HepG2 (cell line): ENCODE data around the gene EEF1AKMT3. TPM values are rescaled to one million over a fixed set of nuclear protein-coding genes. Genes with fewer than 3 reads are reported as not detected.
A peak's percentile ranks its signal among the peaks of the same experiment; 100 is the strongest.

ENCODE experiments used
- KAT7 ChIP-seq: IDR thresholded peaks from 2 replicates; pipeline ENCODE4 v1.6.1; 2018; ENCODE audit warnings: borderline replicate concordance, missing compliant biosample characterization
- KLF12 ChIP-seq: sonication (generic); formaldehyde crosslinking; IDR thresholded peaks from 2 replicates; pipeline ENCODE4 v1.4.0; 2020; ENCODE audit warnings: missing genetic modification reagents, borderline replicate concordance
- MBD4 ChIP-seq: IDR thresholded peaks from 2 replicates; pipeline ENCODE4 v1.6.1; 2012; ENCODE audit warnings: low read length, inconsistent platforms, borderline replicate concordance
- PAX8 ChIP-seq: sonication (generic); formaldehyde crosslinking; IDR thresholded peaks from 2 replicates; pipeline ENCODE4 v1.8.0; 2022; ENCODE audit warnings: mild to moderate bottlenecking, missing genetic modification reagents, borderline replicate concordance
- SAP130 ChIP-seq: IDR thresholded peaks from 2 replicates; pipeline ENCODE4 v1.6.1; 2016; ENCODE audit warnings: low read depth
- WIZ ChIP-seq: sonication (generic); formaldehyde crosslinking; IDR thresholded peaks from 2 replicates; pipeline ENCODE4 v1.5.1; 2020; ENCODE audit warnings: mild to moderate bottlenecking, missing genetic modification reagents
- ZBTB21 ChIP-seq: sonication (generic); formaldehyde crosslinking; IDR thresholded peaks from 2 replicates; pipeline ENCODE4 v1.4.0; 2020; ENCODE audit warnings: missing genetic modification reagents
- ZC3H4 ChIP-seq: sonication (generic); formaldehyde crosslinking; IDR thresholded peaks from 2 replicates; pipeline ENCODE4 v1.4.0; 2020; ENCODE audit warnings: missing genetic modification reagents, borderline replicate concordance
- ZFP1 ChIP-seq: IDR thresholded peaks from 2 replicates; pipeline ENCODE4 v1.6.1; 2016
- ZMYM3 ChIP-seq: sonication (generic); formaldehyde crosslinking; IDR thresholded peaks from 2 replicates; pipeline ENCODE4 v1.5.1; 2020; ENCODE audit warnings: mild to moderate bottlenecking, missing genetic modification reagents
- ZNF562 ChIP-seq: sonication (generic); formaldehyde crosslinking; IDR thresholded peaks from 2 replicates; pipeline ENCODE4 v1.8.0; 2022; ENCODE audit warnings: missing genetic modification reagents, borderline replicate concordance
- ZNF674 ChIP-seq: sonication (generic); formaldehyde crosslinking; IDR thresholded peaks from 2 replicates; pipeline ENCODE4 v1.5.0; 2020; ENCODE audit warnings: low read depth, mild to moderate bottlenecking, missing genetic modification reagents
- ZNF841 ChIP-seq: sonication (generic); formaldehyde crosslinking; IDR thresholded peaks from 2 replicates; pipeline ENCODE4 v1.8.1; 2023; ENCODE audit warnings: missing genetic modification reagents, borderline replicate concordance
- ZZZ3 ChIP-seq: sonication (generic); formaldehyde crosslinking; IDR thresholded peaks from 2 replicates; pipeline ENCODE4 v1.4.0; 2020; ENCODE audit warnings: missing genetic modification reagents, mild to moderate bottlenecking, borderline replicate concordance
- polyA plus RNA-seq, 8 experiments: library from polyadenylated mRNA; depleted of rRNA in 3 of 8; stranded (reverse) in 7 of 8; unstranded in 1 of 8; fragments of >200 nt; fragmentation: Illumina TruSeq in 4 of 8; extraction: Trizol in 4 of 8; gene quantifications; 2 replicates each; pipeline versions ENCODE4 v1.2.1 to v1.2.3, GENCODE V29; 2011 to 2016; ENCODE audit warnings: low read depth in 4 of 8, missing spikeins in 1 of 8, mixed read lengths in 1 of 8; ENCODE audit not compliant: insufficient read depth in 1 of 8
- total RNA-seq, 5 experiments: library from RNA; depleted of rRNA; stranded (reverse); fragments of >200 nt; fragmentation: Illumina TruSeq; extraction: Trizol; gene quantifications; 2 replicates each; pipeline ENCODE4 v1.2.3, GENCODE V29; 2016; ENCODE audit warnings: low read depth in 1 of 5
- TF ChIP-seq, protein P1 (sequence below): sonication (generic); formaldehyde crosslinking; IDR thresholded peaks from 2 replicates; pipeline ENCODE4 v1.4.0; 2020; ENCODE audit warnings: missing genetic modification reagents
- TF ChIP-seq, protein P2 (sequence below), 2 experiments: IDR thresholded peaks; 2 replicates each; pipeline ENCODE4 v1.6.1; 2011 to 2012; ENCODE audit warnings: low read length in 2 of 2, borderline replicate concordance in 1 of 2, low read depth in 1 of 2, mild to moderate bottlenecking in 1 of 2, moderate library complexity in 1 of 2
- TF ChIP-seq, protein P3 (sequence below): sonication (generic); formaldehyde crosslinking; IDR thresholded peaks from 2 replicates; pipeline ENCODE4 v1.5.1; 2020; ENCODE audit warnings: mild to moderate bottlenecking, missing genetic modification reagents, borderline replicate concordance
- TF ChIP-seq, protein P4 (sequence below): sonication (generic); formaldehyde crosslinking; IDR thresholded peaks from 2 replicates; pipeline ENCODE4 v1.4.0; 2020; ENCODE audit warnings: mild to moderate bottlenecking, missing genetic modification reagents

The EEF1AKMT3 gene
- total and polyA plus RNA-seq, 2 of the 13 experiments (the other 11 are each of a cell fraction or from before 2014, with no cell fraction given), result 4.7 to 11.4 TPM

DNA sequence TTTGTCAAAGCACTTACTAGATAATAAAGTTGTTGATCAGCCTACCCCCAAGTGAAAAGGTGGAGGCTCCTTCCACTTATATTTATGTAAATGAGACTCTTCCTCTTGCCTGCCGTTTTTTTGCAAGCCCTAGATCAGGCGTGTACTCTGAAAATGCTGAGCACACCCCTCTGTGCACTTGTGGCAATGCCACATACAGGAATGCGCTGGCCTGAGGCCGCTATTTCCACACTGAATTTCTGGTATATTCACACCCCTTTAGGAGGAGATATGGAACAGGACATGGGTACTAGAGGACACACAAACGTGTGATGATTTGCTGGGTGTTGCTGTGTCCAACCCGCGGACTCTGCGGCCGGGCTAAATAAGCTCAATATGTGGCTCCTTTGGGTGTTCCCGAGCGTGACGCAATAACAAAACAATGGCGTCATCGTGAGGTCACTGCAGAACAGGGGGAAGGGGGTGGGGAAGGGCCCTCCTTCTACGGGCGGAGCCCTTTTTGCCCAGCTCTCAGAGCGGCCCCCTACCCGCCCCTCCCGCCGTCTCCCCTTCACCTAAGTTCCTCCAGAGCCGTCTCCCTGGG, 28.1 kb upstream of the EEF1AKMT3 start (continued):
- TF ChIP-seq, protein P1, sequence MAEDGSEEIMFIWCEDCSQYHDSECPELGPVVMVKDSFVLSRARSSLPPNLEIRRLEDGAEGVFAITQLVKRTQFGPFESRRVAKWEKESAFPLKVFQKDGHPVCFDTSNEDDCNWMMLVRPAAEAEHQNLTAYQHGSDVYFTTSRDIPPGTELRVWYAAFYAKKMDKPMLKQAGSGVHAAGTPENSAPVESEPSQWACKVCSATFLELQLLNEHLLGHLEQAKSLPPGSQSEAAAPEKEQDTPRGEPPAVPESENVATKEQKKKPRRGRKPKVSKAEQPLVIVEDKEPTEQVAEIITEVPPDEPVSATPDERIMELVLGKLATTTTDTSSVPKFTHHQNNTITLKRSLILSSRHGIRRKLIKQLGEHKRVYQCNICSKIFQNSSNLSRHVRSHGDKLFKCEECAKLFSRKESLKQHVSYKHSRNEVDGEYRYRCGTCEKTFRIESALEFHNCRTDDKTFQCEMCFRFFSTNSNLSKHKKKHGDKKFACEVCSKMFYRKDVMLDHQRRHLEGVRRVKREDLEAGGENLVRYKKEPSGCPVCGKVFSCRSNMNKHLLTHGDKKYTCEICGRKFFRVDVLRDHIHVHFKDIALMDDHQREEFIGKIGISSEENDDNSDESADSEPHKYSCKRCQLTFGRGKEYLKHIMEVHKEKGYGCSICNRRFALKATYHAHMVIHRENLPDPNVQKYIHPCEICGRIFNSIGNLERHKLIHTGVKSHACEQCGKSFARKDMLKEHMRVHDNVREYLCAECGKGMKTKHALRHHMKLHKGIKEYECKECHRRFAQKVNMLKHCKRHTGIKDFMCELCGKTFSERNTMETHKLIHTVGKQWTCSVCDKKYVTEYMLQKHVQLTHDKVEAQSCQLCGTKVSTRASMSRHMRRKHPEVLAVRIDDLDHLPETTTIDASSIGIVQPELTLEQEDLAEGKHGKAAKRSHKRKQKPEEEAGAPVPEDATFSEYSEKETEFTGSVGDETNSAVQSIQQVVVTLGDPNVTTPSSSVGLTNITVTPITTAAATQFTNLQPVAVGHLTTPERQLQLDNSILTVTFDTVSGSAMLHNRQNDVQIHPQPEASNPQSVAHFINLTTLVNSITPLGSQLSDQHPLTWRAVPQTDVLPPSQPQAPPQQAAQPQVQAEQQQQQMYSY (CRISPR knock-in tag), result 0 out of 2 replicates have a peak, but pooled peaks have one; percentile 0
- TF ChIP-seq ZBTB21 (CRISPR knock-in tag), result peak; percentile 100
- TF ChIP-seq KLF12 (CRISPR knock-in tag), result no peak
- no peak for TF ChIP-seq ZNF841 (CRISPR knock-in tag)
- peak; percentile 62; the same call in 1 of the 2 replicates for TF ChIP-seq ZFP1 (CRISPR knock-in tag)
- 0 out of 2 replicates have a peak, but pooled peaks have one; percentile 2 for TF ChIP-seq ZMYM3 (CRISPR knock-in tag)
- TF ChIP-seq WIZ (CRISPR knock-in tag), result 0 out of 2 replicates have a peak, but pooled peaks have one; percentile 19
- TF ChIP-seq ZNF674, result 0 out of 2 replicates have a peak, but pooled peaks have one; percentile 13
- TF ChIP-seq ZZZ3, result 0 out of 2 replicates have a peak, but pooled peaks have one; percentile 3
- no peak for TF ChIP-seq PAX8 (CRISPR knock-in tag)
- no peak for TF ChIP-seq MBD4
- 0 out of 2 replicates have a peak, but pooled peaks have one; percentile 19 for TF ChIP-seq KAT7 (CRISPR knock-in tag)
- TF ChIP-seq, protein P2, sequence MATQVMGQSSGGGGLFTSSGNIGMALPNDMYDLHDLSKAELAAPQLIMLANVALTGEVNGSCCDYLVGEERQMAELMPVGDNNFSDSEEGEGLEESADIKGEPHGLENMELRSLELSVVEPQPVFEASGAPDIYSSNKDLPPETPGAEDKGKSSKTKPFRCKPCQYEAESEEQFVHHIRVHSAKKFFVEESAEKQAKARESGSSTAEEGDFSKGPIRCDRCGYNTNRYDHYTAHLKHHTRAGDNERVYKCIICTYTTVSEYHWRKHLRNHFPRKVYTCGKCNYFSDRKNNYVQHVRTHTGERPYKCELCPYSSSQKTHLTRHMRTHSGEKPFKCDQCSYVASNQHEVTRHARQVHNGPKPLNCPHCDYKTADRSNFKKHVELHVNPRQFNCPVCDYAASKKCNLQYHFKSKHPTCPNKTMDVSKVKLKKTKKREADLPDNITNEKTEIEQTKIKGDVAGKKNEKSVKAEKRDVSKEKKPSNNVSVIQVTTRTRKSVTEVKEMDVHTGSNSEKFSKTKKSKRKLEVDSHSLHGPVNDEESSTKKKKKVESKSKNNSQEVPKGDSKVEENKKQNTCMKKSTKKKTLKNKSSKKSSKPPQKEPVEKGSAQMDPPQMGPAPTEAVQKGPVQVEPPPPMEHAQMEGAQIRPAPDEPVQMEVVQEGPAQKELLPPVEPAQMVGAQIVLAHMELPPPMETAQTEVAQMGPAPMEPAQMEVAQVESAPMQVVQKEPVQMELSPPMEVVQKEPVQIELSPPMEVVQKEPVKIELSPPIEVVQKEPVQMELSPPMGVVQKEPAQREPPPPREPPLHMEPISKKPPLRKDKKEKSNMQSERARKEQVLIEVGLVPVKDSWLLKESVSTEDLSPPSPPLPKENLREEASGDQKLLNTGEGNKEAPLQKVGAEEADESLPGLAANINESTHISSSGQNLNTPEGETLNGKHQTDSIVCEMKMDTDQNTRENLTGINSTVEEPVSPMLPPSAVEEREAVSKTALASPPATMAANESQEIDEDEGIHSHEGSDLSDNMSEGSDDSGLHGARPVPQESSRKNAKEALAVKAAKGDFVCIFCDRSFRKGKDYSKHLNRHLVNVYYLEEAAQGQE (IDR thresholded peaks at IDR 0.05; ENCODE audit: borderline replicate concordance in 1 of 2, low read depth in 1 of 2, low read length in 2 of 2), result 0 out of 4 replicates have a peak, but pooled peaks of 1 of the 2 experiments have one; percentile 40
- TF ChIP-seq, protein P3, sequence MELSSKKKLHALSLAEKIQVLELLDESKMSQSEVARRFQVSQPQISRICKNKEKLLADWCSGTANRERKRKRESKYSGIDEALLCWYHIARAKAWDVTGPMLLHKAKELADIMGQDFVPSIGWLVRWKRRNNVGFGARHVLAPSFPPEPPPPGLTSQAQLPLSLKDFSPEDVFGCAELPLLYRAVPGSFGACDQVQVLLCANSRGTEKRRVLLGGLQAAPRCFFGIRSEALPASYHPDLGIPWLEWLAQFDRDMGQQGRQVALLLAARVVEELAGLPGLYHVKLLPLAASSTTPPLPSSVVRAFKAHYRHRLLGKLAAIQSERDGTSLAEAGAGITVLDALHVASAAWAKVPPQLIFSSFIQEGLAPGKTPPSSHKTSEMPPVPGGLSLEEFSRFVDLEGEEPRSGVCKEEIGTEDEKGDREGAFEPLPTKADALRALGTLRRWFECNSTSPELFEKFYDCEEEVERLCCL (CRISPR knock-in tag), result no peak
- TF ChIP-seq SAP130, result peak; percentile 4; the same call in 1 of the 2 replicates
- no peak for TF ChIP-seq ZNF562 (CRISPR knock-in tag)
- TF ChIP-seq, protein P4, sequence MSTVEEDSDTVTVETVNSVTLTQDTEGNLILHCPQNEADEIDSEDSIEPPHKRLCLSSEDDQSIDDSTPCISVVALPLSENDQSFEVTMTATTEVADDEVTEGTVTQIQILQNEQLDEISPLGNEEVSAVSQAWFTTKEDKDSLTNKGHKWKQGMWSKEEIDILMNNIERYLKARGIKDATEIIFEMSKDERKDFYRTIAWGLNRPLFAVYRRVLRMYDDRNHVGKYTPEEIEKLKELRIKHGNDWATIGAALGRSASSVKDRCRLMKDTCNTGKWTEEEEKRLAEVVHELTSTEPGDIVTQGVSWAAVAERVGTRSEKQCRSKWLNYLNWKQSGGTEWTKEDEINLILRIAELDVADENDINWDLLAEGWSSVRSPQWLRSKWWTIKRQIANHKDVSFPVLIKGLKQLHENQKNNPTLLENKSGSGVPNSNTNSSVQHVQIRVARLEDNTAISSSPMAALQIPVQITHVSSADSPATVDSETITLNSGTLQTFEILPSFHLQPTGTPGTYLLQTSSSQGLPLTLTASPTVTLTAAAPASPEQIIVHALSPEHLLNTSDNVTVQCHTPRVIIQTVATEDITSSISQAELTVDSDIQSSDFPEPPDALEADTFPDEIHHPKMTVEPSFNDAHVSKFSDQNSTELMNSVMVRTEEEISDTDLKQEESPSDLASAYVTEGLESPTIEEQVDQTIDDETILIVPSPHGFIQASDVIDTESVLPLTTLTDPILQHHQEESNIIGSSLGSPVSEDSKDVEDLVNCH, result no peak
- no peak for TF ChIP-seq ZC3H4 (CRISPR knock-in tag)
